H1 (cell line): ENCODE results near the gene DNAJC22. TPM values are rescaled to one million over a fixed set of nuclear protein-coding genes. Genes with fewer than 3 reads are reported as not detected.

ENCODE experiments used
- CTCF ChIA-PET: fragments of 300-600 bp; sonication (Branson Sonifier 250); formaldehyde crosslinking; loops from one replicate; lab custom pipeline; 2021; ENCODE audit not compliant: partially characterized antibody; lab: Charles Lee
- POLR2A ChIA-PET: fragments of 300-600 bp; sonication (Branson Sonifier 250); formaldehyde crosslinking; loops from one replicate; lab custom pipeline; 2021; ENCODE audit warnings: inconsistent platforms; ENCODE audit not compliant: partially characterized antibody; lab: Charles Lee
- DNase-seq, 2 experiments: peaks; one replicate each; pipeline versions ENCODE4 v3.0.0 to v3.0.0-alpha.2; 2010 to 2022; ENCODE audit warnings: low spot score in 2 of 2, low read depth in 1 of 2, mixed read lengths in 1 of 2
- FAIRE-seq: peaks from 2 replicates; lab custom pipeline; 2011; peaks lifted over from hg19 to GRCh38; lab: Jason Lieb, UNC
- H2AFZ ChIP-seq: 2 replicates; pipeline ENCODE4 v1.8.1; 2012; ENCODE audit warnings: low read length, inconsistent platforms
- H2AK5ac ChIP-seq: 2 replicates; pipeline ENCODE4 v1.6.1; 2013; ENCODE audit warnings: low read depth, low read length
- H2BK120ac ChIP-seq: replicated peaks from 2 replicates; pipeline ENCODE3; 2013; ENCODE audit warnings: low read depth, low read length, inconsistent platforms
- H2BK12ac ChIP-seq: 2 replicates; pipeline ENCODE4 v1.6.1; 2013; ENCODE audit warnings: low read depth, low read length
- H2BK15ac ChIP-seq: 2 replicates; pipeline ENCODE4 v1.6.1; 2013; ENCODE audit warnings: low read length
- H2BK20ac ChIP-seq: 2 replicates; pipeline ENCODE4 v1.6.1; 2013; ENCODE audit warnings: low read length
- H2BK5ac ChIP-seq: 2 replicates; pipeline ENCODE4 v1.6.1; 2013; ENCODE audit warnings: low read depth, low read length
- H3K14ac ChIP-seq: 2 replicates; pipeline ENCODE4 v1.6.1; 2013; ENCODE audit warnings: inconsistent platforms; ENCODE audit not compliant: insufficient read length
- H3K18ac ChIP-seq: 2 replicates; pipeline ENCODE4 v1.6.1; 2013; ENCODE audit warnings: low read length; ENCODE audit errors: extremely low read depth
- H3K23ac ChIP-seq: 2 replicates; pipeline ENCODE4 v1.6.1; 2013; ENCODE audit warnings: inconsistent platforms; ENCODE audit not compliant: insufficient read length
- H3K23me2 ChIP-seq: 2 replicates; pipeline ENCODE4 v1.6.1; 2013; ENCODE audit warnings: low read depth, low read length
- H3K27ac ChIP-seq: 2 replicates; pipeline ENCODE4 v1.6.1; 2011; ENCODE audit warnings: low read depth, low read length, inconsistent platforms
- H3K27me3 ChIP-seq, 4 experiments: replicated peaks in 1 of 4; 1 replicate in 1 of 4; 2 replicates in 3 of 4; pipeline versions ENCODE4 v1.6.1 to v1.8.1; 2011 to 2013; ENCODE audit warnings: low read length in 3 of 4, mild to moderate bottlenecking in 3 of 4, inconsistent platforms in 2 of 4, mixed read lengths in 2 of 4, moderate library complexity in 1 of 4; ENCODE audit not compliant: control insufficient read depth in 3 of 4, insufficient read depth in 3 of 4; ENCODE audit errors: extremely low read depth in 1 of 4
- H3K36me3 ChIP-seq, 4 experiments: 2 replicates each; pipeline versions ENCODE4 v1.6.1 to v1.8.1; 2011 to 2013; ENCODE audit warnings: mild to moderate bottlenecking in 4 of 4, low read length in 3 of 4, moderate library complexity in 2 of 4, control low read depth in 1 of 4, inconsistent platforms in 1 of 4; ENCODE audit not compliant: insufficient read depth in 4 of 4, control insufficient read depth in 2 of 4
- H3K4ac ChIP-seq: replicated peaks from 2 replicates; pipeline ENCODE3; 2013; ENCODE audit warnings: low read length, low read depth, mixed read lengths, inconsistent platforms; ENCODE audit not compliant: insufficient read length
- H3K4me1 ChIP-seq, 4 experiments: replicated peaks in 1 of 4; 1 replicate in 1 of 4; 2 replicates in 3 of 4; pipeline versions ENCODE4 v1.6.1 to v1.8.1; 2011 to 2013; ENCODE audit warnings: low read length in 3 of 4, inconsistent platforms in 2 of 4, mixed read lengths in 1 of 4; ENCODE audit not compliant: insufficient read depth in 4 of 4, control insufficient read depth in 3 of 4
- H3K4me2 ChIP-seq, 2 experiments: 2 replicates each; pipeline versions ENCODE4 v1.6.1 to v1.8.1; 2011 to 2013; ENCODE audit warnings: low read depth in 2 of 2, low read length in 2 of 2, control low read depth in 1 of 2, inconsistent platforms in 1 of 2, mild to moderate bottlenecking in 1 of 2; ENCODE audit not compliant: insufficient read depth in 1 of 2
- H3K4me3 ChIP-seq, 4 experiments: fragments of 200-600, 300-600 bp in 1 of 4; sonication (generic), shearing (Covaris generic), sonication (Bioruptor Twin) in 1 of 4; 2 replicates each; pipeline versions ENCODE4 v1.5.1 to v1.8.1; 2011 to 2016; ENCODE audit warnings: low read length in 4 of 4, low read depth in 3 of 4, control low read depth in 2 of 4, inconsistent platforms in 2 of 4, mild to moderate bottlenecking in 2 of 4, mixed read lengths in 1 of 4, moderate library complexity in 1 of 4; ENCODE audit not compliant: insufficient read depth in 2 of 4; ENCODE audit errors: extremely low read depth in 1 of 4
- H3K56ac ChIP-seq: replicated peaks from 2 replicates; pipeline ENCODE3; 2013; ENCODE audit warnings: low read depth, mild to moderate bottlenecking, mixed read lengths, low read length, inconsistent platforms; ENCODE audit not compliant: insufficient read length
- H3K79me1 ChIP-seq: 2 replicates; pipeline ENCODE4 v1.6.1; 2013; ENCODE audit warnings: low read depth, low read length, control low read depth
- H3K79me2 ChIP-seq, 2 experiments: 2 replicates each; pipeline versions ENCODE4 v1.6.1 to v1.8.1; 2012 to 2013; ENCODE audit warnings: low read length in 2 of 2, mild to moderate bottlenecking in 2 of 2, inconsistent platforms in 1 of 2; ENCODE audit not compliant: insufficient read depth in 2 of 2, control insufficient read depth in 1 of 2
- H3K9ac ChIP-seq, 4 experiments: replicated peaks in 1 of 4; 1 replicate in 1 of 4; 2 replicates in 3 of 4; pipeline versions ENCODE4 v1.6.1 to v1.8.1; 2011 to 2013; ENCODE audit warnings: low read depth in 3 of 4, low read length in 3 of 4, control low read depth in 2 of 4, mild to moderate bottlenecking in 2 of 4, moderate library complexity in 2 of 4, inconsistent platforms in 1 of 4; ENCODE audit errors: extremely low read depth in 1 of 4
- H3K9me3 ChIP-seq, 2 experiments: 2 replicates each; pipeline versions ENCODE4 v1.6.1 to v1.8.1; 2012 to 2013; ENCODE audit warnings: mild to moderate bottlenecking in 2 of 2, moderate library complexity in 2 of 2, control low read depth in 1 of 2, inconsistent platforms in 1 of 2, low read depth in 1 of 2, low read length in 1 of 2, mixed read lengths in 1 of 2; ENCODE audit not compliant: insufficient read depth in 2 of 2
- H4K20me1 ChIP-seq, 2 experiments: replicated peaks in 1 of 2; 2 replicates each; pipeline versions ENCODE3 to v1.8.1; 2011 to 2013; ENCODE audit warnings: inconsistent platforms in 2 of 2, low read length in 2 of 2, mild to moderate bottlenecking in 1 of 2; ENCODE audit not compliant: insufficient read depth in 2 of 2, control insufficient read depth in 1 of 2
- H4K5ac ChIP-seq: 2 replicates; pipeline ENCODE4 v1.6.1; 2013; ENCODE audit warnings: low read length, low read depth, mixed read lengths, inconsistent platforms; ENCODE audit not compliant: insufficient read length
- H4K8ac ChIP-seq: 2 replicates; pipeline ENCODE4 v1.8.0; 2013; ENCODE audit warnings: mild to moderate bottlenecking, moderate library complexity, low read length, inconsistent platforms; ENCODE audit not compliant: insufficient read depth; ENCODE audit errors: extremely low read depth
- H4K91ac ChIP-seq: replicated peaks from 2 replicates; pipeline ENCODE3; 2013; ENCODE audit warnings: low read length, mixed read lengths, inconsistent platforms; ENCODE audit not compliant: insufficient read length
- CBX8 ChIP-seq: fragments of 300-800, 300-1000 bp; sonication (generic); IDR thresholded peaks from 2 replicates; pipeline ENCODE4 v1.7.1; 2016; ENCODE audit warnings: low read depth, low read length, borderline replicate concordance
- EGR1 ChIP-seq: IDR thresholded peaks from 2 replicates; pipeline ENCODE4 v1.6.1; 2011; ENCODE audit warnings: low read depth, low read length, borderline replicate concordance
- EZH2 ChIP-seq: fragments of 200-600 bp; sonication (generic); IDR thresholded peaks from 2 replicates; pipeline ENCODE4 v1.7.1; 2012; ENCODE audit warnings: low read depth, mild to moderate bottlenecking, moderate library complexity, low read length, inconsistent platforms; ENCODE audit not compliant: severe bottlenecking
- ZNF274 ChIP-seq: IDR thresholded peaks from 2 replicates; pipeline ENCODE4 v1.7.0; 2012; ENCODE audit warnings: low read length, borderline replicate concordance; ENCODE audit errors: extremely low read depth
- WGBS, 2 experiments: shearing (Covaris generic) in 1 of 2; methylation state at CpG; one replicate each; pipeline versions ENCODE4 v1.1.6 to v1.1.7; 2013 to 2015; ENCODE audit warnings: low lambda C conversion rate in 2 of 2, mixed read lengths in 2 of 2, inconsistent platforms in 1 of 2, low coverage in 1 of 2, missing lambda C conversion rate in 1 of 2; ENCODE audit not compliant: insufficient replicate concordance in 2 of 2, insufficient coverage in 1 of 2, insufficient read length in 1 of 2; ENCODE audit errors: extremely low coverage in 1 of 2, missing lambda C conversion rate in 1 of 2; 5-methylcytosine and 5-hydroxymethylcytosine counted together
- polyA plus RNA-seq, 7 experiments: library from polyadenylated mRNA; depleted of rRNA in 3 of 7; stranded (reverse) in 5 of 7; unstranded in 2 of 7; fragments of >200 nt in 5 of 7; fragments of 200-250 nt in 2 of 7; gene quantifications; 1 replicate in 5 of 7; 2 replicates in 1 of 7; 4 replicates in 1 of 7; pipeline versions ENCODE4 v1.2.1 to v1.2.3, GENCODE V29; 2011 to 2013; ENCODE audit warnings: missing spikeins in 2 of 7, mixed read lengths in 2 of 7
- total RNA-seq: library from RNA; stranded (reverse); fragmentation: NEBNext Ultra II Directional; extraction: Animal tissue kit (Norgen Biotek cat#: 25700); gene quantifications from 2 replicates; pipeline ENCODE4 v1.2.1, GENCODE V29; 2021
- TF ChIP-seq, protein P1 (sequence below): IDR thresholded peaks from 2 replicates; pipeline ENCODE4 v1.6.1; 2011; ENCODE audit warnings: low read depth, mild to moderate bottlenecking, low read length; ENCODE audit not compliant: insufficient read depth

Gene DNAJC22
- total and polyA plus RNA-seq, 2 of the 8 experiments (the other 6 are each of a cell fraction or from before 2014, with no cell fraction given): 0.20 to 0.39 TPM

DNA sequence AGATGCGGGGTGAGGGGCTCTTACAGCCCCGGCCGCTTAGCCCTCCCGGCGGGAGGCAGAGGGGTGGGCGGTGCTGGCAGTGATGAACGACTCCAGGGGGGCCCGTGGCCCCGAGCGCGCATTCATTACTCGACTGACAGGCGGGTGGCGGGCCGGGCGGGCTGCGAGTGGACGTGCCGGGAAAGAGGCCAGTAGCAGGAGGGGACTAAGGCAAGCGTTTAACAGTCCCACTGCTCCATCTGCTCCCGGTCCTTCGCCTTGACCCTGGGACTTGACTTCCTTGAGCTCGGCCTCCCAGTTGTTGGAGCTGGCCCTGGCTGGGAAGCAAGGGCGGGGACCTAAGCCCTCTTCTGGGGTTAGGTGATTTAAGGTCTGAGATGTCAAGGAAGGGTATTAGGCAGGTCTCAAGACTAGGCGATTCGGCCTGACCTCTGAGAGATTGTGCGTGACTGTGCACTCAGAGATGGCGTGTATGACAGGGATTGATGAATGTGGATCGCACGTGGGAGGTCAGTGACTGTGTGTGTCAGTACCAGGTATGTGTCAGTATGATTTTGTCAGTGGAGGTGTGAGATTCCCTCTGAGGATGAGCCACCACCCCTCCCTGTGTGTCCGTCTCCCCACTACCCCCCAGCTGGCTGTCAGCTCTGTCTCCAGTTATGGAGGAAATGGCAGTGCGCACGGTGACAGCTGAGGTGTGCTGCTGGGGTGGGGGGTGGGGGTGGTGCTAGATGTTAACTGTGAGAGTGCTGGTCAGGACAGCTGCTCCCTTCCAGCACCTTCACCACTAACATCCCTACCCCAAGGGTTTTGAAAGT, 3.6 kb upstream of the DNAJC22 start:
- no peak overlapping the region for H4K8ac ChIP-seq
- H3K79me2 ChIP-seq: no peaks in the 10 kb centered on the region
- H3K4me1 ChIP-seq: peaks cover 4 to 55% (median 36%) of the 10 kb centered on the region in 4 experiments
- H3K4me3 ChIP-seq: peak overlapping the region; percentile 6 to 78 (median 67); a peak in 6 of 8 replicates
- TF ChIP-seq EGR1: 0 out of 2 replicates have a peak, but pooled peaks have one; percentile 2
- TF ChIP-seq, protein P1, sequence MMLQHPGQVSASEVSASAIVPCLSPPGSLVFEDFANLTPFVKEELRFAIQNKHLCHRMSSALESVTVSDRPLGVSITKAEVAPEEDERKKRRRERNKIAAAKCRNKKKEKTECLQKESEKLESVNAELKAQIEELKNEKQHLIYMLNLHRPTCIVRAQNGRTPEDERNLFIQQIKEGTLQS: no peak
- 0 out of 2 replicates have a peak, but pooled peaks have one; percentile 42 for TF ChIP-seq CBX8
- TF ChIP-seq ZNF274: no peak
- TF ChIP-seq EZH2: peak; percentile 57
- peaks cover 76 to 99% (median 96%) of the 10 kb centered on the region in 4 experiments for H3K27me3 ChIP-seq
- H4K91ac ChIP-seq: no peak overlapping the region
- peaks cover 9% of the 10 kb centered on the region for H3K23me2 ChIP-seq
- DNase-seq (no peak), FAIRE-seq (no peak)
- H2BK12ac ChIP-seq: no peak overlapping the region
- no peaks in the 10 kb centered on the region; a peak in 1 of 8 replicates for H3K36me3 ChIP-seq
- H2BK5ac ChIP-seq: no peak overlapping the region
- H3K56ac ChIP-seq: no peak overlapping the region
- H3K14ac ChIP-seq: no peak overlapping the region
- H2BK120ac ChIP-seq: no peak overlapping the region
- H2BK20ac ChIP-seq: no peak overlapping the region
- 6% methylated on average over 33 of the region's 33 CpGs; no CpG with 5 or more reads in 1 of the 2 experiments for WGBS, 2 experiments
- peak overlapping the region; percentile 71 to 78 for H3K4me2 ChIP-seq
- POLR2A ChIA-PET: interaction anchor here (0.6 to 4.0 kb wide), 14 partner anchors 10 to 212 kb away, joined by 3 to 31 read pairs (median 4); partner anchors contain the start of genes PRPH, SPATS2, TROAP and TUBA1B
- H2BK15ac ChIP-seq: no peak overlapping the region
- H3K23ac ChIP-seq: no peak overlapping the region
- peaks cover 13 to 19% of the 10 kb centered on the region in 2 experiments for H4K20me1 ChIP-seq
- no peak overlapping the region for H2AK5ac ChIP-seq
- H3K9me3 ChIP-seq: no peaks in the 10 kb centered on the region
- no peak overlapping the region for H3K18ac ChIP-seq
- H3K79me1 ChIP-seq: no peaks in the 10 kb centered on the region
- H3K27ac ChIP-seq: no peak overlapping the region
- H2AFZ ChIP-seq: no peak overlapping the region
- CTCF ChIA-PET: interaction anchor here (0.6 to 4.0 kb wide), 44 partner anchors 8 to 741 kb away, joined by 3 to 147 read pairs (median 4); partner anchors contain the start of genes PRPH, SPATS2, TROAP and WNT10B
- no peak overlapping the region for H4K5ac ChIP-seq
- no peak overlapping the region for H3K4ac ChIP-seq
- no peak overlapping the region for H3K9ac ChIP-seq
